GM21825 (cell line): Measurements from ENCODE around the gene NUPR2.
"Not testable (repeated sequence)": the region's sequence is repeated elsewhere in the genome, so short reads cannot be mapped to it uniquely, and the experiment has no call there.

Source experiments
- ATAC-seq: cut with Tn5 transposase; IDR thresholded peaks from one replicate; pipeline ENCODE4 v1.9.1; 2021; ENCODE audit warnings: mild to moderate bottlenecking, moderate library complexity; ENCODE audit not compliant: unreplicated experiment

The NUPR2 gene

DNA sequence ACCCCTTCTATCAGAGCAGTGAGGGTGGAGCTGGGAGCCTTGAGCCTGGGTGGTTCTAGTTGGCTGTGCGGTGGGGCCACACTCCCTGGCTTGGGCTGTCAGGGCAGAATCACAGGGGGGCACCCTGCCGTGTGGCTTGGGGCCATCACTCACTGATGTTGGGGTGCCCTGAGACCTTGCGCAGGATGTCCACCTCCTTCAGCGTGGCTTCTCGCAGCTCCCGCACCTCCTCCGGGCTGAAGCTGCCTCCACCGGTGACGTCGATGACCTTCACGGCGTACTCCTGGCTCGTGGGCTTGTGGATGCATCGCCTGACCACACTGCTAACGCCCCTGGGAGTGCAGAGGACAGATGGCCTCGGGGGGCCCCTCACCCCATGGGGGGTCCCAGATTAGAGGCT lies 28.8 kb downstream of the NUPR2 start:
- ATAC-seq, result no peak

DNA sequence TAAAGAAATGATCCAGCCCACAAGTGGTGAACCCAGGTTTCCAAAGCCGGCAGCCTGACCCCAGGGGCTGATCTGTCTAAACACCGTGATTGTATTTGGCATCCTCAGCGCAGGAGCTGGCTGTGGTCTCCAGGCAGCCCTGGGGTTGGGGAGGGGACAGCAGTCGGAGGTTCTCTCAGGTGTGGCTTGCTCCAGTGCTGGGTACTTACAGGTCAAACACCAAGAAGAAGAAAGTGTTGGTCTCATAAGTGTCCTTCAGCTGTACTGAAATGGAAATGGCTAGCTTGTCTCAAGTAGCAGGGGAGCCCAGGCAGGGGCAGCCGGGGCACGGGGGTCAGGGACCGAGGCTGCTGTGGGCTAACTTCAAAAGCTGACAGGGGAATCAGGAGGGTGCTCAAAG lies 29.5 kb downstream of the NUPR2 start:
- ATAC-seq, result no peak

DNA sequence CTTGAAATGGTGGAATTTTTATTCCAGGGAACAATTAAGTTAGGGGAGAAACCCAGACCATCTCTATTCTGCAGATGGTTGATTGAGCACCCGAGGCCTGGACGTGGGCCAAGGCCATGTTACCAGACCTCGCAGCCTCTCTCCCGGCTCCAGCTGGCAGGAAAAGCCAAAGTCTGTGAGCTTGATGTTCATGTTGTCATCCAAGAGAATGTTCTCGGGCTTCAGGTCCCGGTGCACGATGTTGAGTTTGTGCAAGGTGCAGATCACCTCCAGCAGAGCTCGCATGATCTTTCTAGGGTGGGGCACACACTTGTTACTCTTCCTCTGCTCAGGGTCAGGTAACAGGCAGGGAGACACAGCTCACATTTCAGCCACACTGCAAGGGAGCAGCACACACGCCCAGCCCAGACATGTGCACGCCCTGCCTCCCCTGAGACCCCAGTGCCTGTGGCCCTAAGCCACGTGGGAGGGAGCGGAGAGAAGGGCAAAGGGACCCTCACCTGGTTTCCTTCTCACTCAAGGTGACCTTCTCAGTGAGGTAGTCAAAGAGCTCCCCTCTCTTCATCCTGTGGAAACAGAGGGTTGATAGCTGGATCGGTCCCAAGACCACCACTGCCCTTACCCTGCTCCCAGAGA lies 32.9 kb downstream of the NUPR2 start:
- ATAC-seq, result no peak

DNA sequence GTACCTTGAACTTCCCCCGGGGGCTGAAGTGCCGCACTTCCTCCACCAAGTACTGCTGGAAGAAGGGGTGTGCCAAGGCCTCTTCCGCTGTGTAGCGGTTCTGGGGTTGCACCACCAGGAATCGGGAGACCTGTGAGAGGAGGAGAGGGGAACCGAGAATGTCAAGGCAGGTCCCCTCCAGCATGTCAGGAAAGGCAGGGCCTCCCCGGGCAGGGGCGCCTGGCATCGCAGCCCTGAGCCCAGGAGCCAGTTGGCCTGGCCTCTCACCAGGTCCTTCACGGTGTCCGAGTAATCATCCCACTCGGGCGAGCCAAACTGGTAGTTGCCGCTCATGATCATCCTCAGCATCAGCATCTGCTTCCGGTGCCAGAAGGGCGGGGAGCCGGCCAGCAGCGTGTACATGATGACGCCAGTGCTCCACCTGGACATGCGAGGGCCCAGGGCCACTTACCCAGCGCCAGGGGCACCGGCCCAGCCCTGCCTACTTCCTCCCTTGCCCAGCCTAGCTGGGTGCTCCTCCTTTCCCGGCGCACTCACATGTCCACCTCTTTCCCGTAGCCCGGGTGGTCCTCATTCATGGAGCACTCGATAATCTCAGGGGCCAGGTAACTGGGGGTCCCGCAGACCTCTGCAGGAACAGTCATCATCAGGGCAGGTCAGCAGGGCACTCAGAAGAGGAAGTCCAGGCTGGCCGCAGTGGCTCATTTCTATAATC lies 34.4 kb downstream of the NUPR2 start:
- no peak for ATAC-seq

DNA sequence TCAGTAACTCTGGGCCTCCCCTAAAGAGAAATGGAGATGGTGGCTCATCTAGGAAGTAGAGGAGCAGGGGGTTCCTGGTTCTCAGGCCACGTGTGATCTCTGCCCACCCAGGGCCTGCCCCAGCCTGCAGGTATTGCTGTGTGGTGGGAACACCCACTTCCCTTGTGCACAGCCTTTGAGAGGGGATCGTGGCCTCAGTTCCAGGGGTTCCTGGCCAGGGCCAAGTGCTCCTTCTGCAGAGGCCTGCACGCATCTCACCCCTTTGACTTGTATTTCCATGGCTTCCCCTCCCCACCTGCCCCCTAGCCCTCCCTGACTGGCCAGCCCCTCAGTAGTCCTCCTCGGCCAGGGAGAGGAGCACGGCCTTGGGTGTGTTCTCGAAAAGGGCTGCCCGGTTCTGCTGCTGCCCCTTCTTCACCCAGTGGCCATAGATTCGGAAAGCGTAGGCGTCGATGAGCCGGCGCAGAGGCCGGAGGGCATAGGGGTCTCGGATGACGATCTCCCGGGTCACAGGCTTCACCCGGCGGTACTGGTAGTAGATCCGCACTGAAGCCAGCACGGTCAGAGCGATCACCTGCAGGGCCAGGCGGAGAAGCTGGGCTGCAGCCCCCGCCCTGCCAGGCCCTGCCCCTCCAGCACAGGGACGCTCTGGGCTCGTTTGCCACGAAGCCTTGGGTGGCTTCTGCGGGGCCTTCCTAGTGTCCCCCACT lies 35.3 kb downstream of the NUPR2 start:
- ATAC-seq, result not testable (repeated sequence)

DNA sequence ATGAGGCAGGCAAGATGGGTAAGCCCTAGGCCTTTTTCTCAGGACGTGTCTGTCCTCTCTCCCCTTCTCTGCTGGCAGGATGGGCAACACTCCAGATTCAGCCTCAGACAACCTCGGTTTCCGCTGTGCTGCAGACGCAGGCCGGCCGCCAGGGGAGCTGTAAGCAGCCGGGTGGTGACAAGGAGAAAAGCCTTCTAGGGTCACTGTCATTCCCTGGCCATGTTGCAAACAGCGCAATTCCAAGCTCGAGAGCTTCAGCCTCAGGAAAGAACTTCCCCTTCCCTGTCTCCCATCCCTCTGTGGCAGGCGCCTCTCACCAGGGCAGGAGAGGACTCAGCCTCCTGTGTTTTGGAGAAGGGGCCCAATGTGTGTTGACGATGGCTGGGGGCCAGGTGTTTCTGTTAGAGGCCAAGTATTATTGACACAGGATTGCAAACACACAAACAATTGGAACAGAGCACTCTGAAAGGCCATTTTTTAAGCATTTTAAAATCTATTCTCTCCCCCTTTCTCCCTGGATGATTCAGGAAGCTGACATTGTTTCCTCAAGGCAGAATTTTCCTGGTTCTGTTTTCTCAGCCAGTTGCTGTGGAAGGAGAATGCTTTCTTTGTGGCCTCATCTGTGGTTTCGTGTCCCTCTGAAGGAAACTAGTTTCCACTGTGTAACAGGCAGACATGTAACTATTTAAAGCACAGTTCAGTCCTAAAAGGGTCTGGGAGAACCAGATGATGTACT lies 36.6 kb downstream of the NUPR2 start:
- no peak for ATAC-seq

DNA sequence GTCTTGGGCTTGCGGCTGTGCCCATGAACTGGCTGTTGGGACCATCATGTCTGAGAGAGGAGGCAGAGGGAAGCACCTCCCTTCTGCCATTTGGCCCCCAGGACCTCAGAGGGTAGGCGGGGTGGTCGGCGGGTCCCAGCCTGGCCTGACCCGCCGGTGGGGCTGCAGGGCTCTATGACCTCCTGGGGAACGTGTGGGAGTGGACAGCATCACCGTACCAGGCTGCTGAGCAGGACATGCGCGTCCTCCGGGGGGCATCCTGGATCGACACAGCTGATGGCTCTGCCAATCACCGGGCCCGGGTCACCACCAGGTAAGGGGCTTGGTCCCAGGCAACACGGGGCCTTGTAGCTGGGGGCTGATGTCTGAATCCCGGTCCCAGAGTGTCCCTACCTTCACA lies 38.0 kb downstream of the NUPR2 start:
- ATAC-seq, result no peak

DNA sequence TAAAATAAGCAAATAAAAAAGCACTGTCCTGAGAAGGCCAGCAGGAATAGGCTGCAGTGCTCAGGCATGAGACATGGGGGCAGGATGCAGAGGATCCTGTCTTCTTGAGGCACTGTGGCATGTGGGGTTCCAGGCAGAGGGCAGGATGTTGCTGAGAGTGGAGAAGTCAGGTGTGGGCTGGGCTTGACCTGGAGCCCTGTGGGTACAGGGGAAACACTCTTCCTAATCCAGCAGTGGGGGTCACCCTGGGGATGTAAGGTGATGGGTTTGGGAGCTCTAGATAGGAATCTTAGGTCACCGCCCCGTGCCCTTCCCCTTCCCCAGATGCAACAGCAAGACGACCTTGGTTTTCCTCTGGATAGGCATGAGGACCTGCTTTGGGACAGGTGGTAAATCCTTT lies 38.5 kb downstream of the NUPR2 start:
- no peak for ATAC-seq

DNA sequence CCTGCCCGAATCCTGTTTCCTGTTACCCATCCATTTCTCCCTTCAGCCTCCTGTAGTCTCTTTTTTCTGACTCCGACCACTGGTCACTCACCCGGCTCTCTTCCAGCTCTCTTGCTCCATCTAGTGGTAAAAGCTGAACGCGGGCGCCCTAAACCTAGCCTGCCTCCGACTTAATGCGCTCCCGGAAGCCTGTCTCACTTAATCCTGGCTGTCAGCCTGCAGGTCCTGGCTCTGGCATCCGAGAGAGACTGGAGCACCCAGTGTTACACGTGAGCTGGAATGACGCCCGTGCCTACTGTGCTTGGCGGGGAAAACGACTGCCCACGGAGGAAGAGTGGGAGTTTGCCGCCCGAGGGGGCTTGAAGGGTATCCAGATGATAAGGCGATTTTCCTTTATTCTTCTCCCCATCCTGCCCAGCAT lies 41.8 kb downstream of the NUPR2 start:
- ATAC-seq, result peak; percentile 90

DNA sequence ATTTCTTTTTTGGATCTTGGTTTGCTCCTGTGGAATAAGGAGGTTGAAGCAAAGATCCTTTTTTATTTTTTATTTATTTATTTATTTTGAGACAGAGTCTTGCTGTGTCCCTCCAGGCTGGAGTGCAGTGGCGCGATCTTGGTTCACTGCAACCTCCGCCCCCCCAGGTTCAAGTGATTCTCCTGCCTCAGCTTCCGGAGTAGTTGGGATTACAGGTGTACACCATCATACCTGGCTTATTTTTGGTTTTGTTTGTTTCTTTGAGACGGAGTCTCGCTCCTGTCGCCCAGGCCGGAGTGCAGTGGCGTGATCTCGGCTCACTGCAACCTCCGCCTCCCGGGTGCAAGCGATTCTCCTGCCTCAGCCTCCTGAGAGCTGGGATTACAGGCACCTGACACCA lies 49.8 kb downstream of the NUPR2 start:
- not testable (repeated sequence) for ATAC-seq
